GM21515 (cell line): ENCODE results near the gene FHIP1B.

Source experiments
- ATAC-seq: cut with Tn5 transposase; IDR thresholded peaks from one replicate; pipeline ENCODE4 v1.9.1; 2021; ENCODE audit not compliant: unreplicated experiment

Gene FHIP1B

GRCh38 chr11:6240781-6241180, 6.3 kb upstream of the FHIP1B start:
- ATAC-seq = no peak

DNA sequence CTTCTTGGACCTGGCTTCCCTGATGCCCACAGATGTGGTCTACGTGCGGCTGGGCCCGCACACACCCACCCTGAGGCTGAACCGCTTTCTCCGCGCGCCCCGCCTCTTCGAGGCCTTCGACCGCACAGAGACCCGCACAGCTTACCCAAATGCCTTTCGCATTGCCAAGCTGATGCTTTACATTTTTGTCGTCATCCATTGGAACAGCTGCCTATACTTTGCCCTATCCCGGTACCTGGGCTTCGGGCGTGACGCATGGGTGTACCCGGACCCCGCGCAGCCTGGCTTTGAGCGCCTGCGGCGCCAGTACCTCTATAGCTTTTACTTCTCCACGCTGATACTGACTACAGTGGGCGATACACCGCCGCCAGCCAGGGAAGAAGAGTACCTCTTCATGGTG, 5.7 kb upstream of the FHIP1B start:
- ATAC-seq = no peak

DNA sequence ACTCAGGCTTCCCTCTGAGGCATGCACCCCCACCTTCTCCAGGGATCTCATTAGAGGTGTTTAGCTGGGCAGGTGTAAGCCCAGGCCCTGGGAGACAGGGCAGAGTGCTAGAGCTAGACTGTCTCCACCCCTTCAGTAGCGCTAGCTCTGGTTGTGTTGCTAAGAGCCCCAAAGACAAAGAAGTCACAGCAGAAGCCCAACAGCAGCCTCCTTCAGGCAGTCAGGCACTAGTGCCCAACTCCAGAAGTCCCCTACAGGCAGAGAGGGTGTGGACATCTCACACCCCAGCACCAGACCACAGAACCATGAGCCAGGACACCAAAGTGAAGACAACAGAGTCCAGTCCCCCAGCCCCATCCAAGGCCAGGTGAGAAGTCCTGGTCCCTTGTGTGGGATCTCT, 4.5 kb upstream of the FHIP1B start, which contains the start of gene CNGA4:
Gene CNGA4, plus strand, starts transcription at position 188 of the 400 bp plus-strand sequence. Its CDS starts 118 bp downstream, at position 306.
- no peak for ATAC-seq

GRCh38 chr11:6237761-6238302, 3.4 kb upstream of the FHIP1B start:
- ATAC-seq = no peak

DNA sequence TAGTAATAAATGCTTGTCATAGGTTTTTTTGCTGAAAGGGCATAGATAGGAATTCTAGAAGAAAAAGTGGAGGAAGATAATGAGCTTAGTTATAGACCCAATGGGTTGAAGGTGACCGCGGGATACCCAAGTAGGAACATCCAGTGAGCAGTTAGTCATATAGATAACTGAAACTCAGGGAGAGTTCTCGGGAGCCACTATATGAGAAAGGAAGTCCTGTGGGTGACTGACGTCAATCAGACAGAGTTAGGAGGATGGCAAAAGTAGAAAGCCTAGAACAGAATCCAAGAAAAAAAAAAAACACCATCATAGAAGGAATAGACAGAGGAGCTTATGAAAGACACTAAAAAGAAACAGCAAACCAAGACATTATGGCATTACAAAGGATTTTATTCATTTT, 2.8 kb upstream of the FHIP1B start:
- no peak for ATAC-seq

DNA sequence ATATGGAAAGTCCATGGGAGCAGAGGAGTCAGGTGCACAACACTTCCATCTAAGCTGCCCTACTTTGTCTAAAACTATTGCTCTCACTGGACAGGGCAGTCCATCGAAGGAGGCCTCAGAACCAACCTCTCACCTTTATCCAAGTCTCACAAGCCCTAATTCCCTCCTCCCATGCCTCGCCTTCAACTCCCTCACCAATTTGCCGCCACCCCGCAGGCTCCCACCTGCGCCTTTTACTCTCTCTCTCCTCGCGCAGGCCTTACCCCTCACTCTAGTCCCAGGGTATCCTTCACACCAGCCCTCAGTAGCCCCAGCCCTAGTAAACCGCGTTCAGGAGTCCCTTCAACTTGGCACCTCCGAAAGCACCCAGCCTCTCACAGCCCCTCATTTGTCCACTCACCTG, 451 bp downstream of the FHIP1B start:
- ATAC-seq = peak; percentile 0

- ATAC-seq = no peak
Observed at GRCh38 chr11:6232899-6233298, 1.5 kb downstream of the FHIP1B start.

- no peak for ATAC-seq
Observed at GRCh38 chr11:6229911-6230310, 4.5 kb downstream of the FHIP1B start.

GRCh38 chr11:6228520-6228919, 5.9 kb downstream of the FHIP1B start:
- ATAC-seq = no peak

- no peak for ATAC-seq
Observed at GRCh38 chr11:6225896-6226295, 8.5 kb downstream of the FHIP1B start.

- ATAC-seq = no peak
Observed at GRCh38 chr11:6225024-6225423, 9.4 kb downstream of the FHIP1B start.

DNA sequence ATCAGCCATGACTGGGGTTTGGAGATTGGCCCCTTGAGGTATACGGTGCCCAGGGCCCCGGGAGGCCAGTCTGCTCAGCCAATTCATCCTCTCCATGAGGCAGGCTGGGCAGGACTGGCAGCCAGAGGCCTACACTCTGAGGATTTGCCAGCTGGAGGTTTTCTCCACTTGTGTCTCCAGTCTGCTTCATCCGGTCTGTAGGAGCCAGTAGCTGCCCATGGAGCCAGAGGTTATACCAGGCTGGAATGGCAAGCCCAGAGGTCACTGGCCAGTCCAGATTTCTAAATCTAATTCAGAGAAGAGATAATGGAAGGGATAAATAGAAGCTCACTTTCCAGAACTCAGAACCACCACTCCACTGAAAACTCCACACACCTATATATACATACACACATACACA, 10.0 kb downstream of the FHIP1B start:
- no peak for ATAC-seq

DNA sequence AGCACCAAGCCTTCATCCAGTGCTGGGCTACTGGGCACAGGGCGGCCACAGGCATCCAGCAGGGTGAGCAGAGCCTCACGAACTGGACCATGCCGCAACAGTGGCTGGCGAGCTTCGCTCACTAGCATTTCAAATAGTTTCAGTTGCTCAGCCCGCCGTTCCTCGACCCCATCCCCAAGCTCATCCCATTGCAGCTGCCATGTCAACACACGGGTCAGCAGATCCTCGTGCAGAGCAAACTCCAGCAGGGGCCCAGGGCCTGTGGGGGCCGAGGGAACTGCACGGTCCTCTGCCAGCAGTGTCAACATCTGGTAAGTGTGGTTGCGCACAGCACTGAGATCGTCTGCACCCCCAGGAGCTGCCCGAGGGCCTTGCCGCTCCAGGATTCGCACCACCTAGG, 10.6 kb downstream of the FHIP1B start:
- no peak for ATAC-seq

DNA sequence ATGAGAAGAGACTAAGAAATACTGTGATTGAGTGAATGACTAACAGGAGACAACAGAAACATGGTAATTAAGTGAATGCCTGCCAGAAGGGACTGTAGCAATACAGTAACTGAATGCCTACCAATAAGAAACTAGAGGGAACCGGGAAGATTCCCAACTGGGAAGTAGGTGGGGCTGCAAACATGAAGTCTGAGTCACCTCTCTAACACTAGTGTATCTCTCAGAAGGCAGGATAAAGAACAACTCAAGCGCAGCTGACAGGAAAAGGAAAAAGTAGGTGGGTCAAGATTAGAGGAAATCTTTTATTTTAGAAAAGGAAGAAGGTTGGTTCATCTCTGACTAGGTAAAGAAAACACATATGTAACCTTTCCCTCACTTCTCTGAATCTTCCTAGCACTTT, 15.1 kb downstream of the FHIP1B start:
- no peak for ATAC-seq

DNA sequence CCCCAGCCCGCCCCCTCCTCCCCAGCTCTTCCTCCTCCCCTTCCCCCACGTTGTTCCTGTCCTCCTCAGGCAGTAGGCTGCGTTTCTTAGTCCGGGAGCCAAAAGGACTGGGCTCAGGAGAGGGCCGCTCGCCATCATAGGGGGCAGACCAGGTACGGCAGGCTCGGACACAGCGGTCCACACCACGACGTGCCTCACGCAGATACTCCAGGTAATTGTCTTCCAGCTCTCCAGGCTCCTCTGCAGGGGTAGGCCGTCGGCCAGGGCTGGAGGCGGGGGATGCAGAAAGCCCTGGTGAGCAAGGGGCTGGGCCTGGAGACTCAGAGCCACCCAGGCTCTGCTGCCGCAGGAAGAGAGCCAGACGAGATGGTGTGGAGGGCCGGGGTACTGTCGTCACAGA, 16.7 kb downstream of the FHIP1B start:
- no peak for ATAC-seq

GRCh38 chr11:6216501-6216900, 17.9 kb downstream of the FHIP1B start:
- no peak for ATAC-seq

DNA sequence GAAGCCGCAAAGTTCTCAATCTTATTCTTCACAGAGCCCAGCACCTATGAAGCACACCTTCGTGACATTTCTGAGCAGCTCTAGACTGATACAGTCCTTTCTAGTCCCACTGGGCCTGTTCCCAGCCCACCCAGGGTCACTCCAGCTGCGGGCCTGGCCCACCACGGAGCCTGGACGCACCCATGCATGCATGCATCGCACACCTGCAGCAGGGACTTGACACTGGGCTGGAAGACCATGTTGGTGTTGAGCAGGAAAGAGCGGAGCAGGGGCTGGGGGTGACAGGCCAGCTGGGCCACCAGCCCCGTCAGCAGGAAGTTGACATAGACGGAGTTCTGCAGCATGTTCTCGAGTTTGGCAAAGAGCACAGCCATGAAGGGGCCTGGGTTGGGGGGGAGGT, 19.9 kb downstream of the FHIP1B start:
- no peak for ATAC-seq

GRCh38 chr11:6210274-6210955, 24.0 kb downstream of the FHIP1B start:
- no peak for ATAC-seq

DNA sequence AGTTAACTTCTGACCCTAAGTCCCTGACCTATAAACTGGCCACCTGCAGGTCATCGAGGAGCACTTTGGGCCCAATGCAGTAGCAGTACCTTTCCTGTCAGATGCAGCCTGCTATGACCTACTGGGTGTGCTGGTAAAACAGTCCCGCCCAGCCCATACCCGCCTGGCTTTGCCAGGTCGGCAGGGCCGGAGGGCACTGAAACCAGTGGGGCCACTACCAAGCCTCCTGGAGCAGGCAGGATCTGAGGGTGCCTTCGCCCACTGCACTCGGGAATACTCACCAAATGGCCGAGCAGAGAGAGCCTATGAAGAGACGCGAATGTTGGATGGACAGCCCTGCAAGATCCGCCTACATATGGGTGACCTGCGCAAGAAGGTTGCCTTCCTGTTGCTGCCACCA, 24.6 kb downstream of the FHIP1B start:
- ATAC-seq = no peak

GRCh38 chr11:6206456-6207180, 27.8 kb downstream of the FHIP1B start:
- no peak for ATAC-seq

DNA sequence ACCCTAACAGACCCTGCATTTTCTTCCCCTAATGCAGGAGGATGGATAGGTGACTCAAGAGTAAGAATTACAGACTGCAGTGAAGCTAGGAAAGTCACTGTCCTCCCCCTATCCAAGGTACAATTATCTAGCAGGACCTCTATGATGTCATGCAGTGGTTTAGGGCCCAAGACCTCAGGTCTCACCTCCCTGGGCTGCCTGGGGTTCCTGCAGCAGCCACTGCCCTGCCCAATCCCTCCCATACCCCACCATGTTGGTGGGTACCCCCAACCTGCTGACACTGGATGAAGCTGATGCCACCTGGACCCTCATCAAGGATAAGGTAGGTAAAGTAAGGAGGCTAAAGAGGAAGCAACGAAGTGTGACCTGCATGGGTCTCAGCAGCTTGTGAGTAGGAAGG, 29.1 kb downstream of the FHIP1B start, which contains the start of gene C11orf42:
Gene C11orf42, plus strand, starts transcription at position 192 of the 400 bp plus-strand sequence. Its CDS starts 59 bp downstream, at position 251.
- no peak for ATAC-seq

- no peak for ATAC-seq
Observed at GRCh38 chr11:6204706-6205105, 29.7 kb downstream of the FHIP1B start.
